ENCODE results near the gene ZBTB7C.

The ZBTB7C gene

GRCh38 chr18:48176909-48177308, 232.3 kb downstream of the ZBTB7C start:
- no peak for TF ChIP-seq CTCF (IDR thresholded peaks at IDR 0.05; ENCODE audit: extremely low read depth, missing control alignments)
- DNase-seq (ENCODE audit: low spot score), result no peak

GRCh38 chr18:48173557-48173956, 235.6 kb downstream of the ZBTB7C start:
- DNase-seq (ENCODE audit: low spot score), result no peak
- no peak for TF ChIP-seq CTCF (IDR thresholded peaks at IDR 0.05; ENCODE audit: extremely low read depth, missing control alignments)

GRCh38 chr18:48172226-48173006, 236.8 kb downstream of the ZBTB7C start:
- no peak for DNase-seq (ENCODE audit: low spot score)
- no peak for TF ChIP-seq CTCF (IDR thresholded peaks at IDR 0.05; ENCODE audit: extremely low read depth, missing control alignments)

- no peak for DNase-seq (ENCODE audit: low spot score)
Measured at GRCh38 chr18:48171490-48172188, 237.5 kb downstream of the ZBTB7C start.

GRCh38 chr18:48170651-48171050, 238.5 kb downstream of the ZBTB7C start:
- no peak for TF ChIP-seq CTCF (IDR thresholded peaks at IDR 0.05; ENCODE audit: extremely low read depth, missing control alignments)

More at GRCh38 chr18:48171490-48172188, 237.5 kb downstream of the ZBTB7C start:
- TF ChIP-seq CTCF (IDR thresholded peaks at IDR 0.05; ENCODE audit: extremely low read depth, missing control alignments), result no peak

GRCh38 chr18:48168861-48169260, 240.3 kb downstream of the ZBTB7C start:
- no peak for DNase-seq (ENCODE audit: low spot score)
- TF ChIP-seq CTCF (IDR thresholded peaks at IDR 0.05; ENCODE audit: extremely low read depth, missing control alignments), result no peak

More at GRCh38 chr18:48170651-48171050, 238.5 kb downstream of the ZBTB7C start:
- no peak for DNase-seq (ENCODE audit: low spot score)

GRCh38 chr18:48167897-48168253, 241.3 kb downstream of the ZBTB7C start:
- no peak for DNase-seq (ENCODE audit: low spot score)
- no peak for TF ChIP-seq CTCF (IDR thresholded peaks at IDR 0.05; ENCODE audit: extremely low read depth, missing control alignments)
